WI38 (cell line): ENCODE data around the gene PAXIP1.

Experiments used
- H3K4me3 ChIP-seq: 2 replicates; pipeline ENCODE4 v1.5.1; 2011; ENCODE audit warnings: low read depth, mild to moderate bottlenecking, control low read depth, low read length
- TF ChIP-seq, protein P1 (sequence below): IDR thresholded peaks from 2 replicates; pipeline ENCODE4 v1.5.1; 2012; ENCODE audit warnings: low read depth, mild to moderate bottlenecking, control low read depth, low read length

Gene PAXIP1

DNA sequence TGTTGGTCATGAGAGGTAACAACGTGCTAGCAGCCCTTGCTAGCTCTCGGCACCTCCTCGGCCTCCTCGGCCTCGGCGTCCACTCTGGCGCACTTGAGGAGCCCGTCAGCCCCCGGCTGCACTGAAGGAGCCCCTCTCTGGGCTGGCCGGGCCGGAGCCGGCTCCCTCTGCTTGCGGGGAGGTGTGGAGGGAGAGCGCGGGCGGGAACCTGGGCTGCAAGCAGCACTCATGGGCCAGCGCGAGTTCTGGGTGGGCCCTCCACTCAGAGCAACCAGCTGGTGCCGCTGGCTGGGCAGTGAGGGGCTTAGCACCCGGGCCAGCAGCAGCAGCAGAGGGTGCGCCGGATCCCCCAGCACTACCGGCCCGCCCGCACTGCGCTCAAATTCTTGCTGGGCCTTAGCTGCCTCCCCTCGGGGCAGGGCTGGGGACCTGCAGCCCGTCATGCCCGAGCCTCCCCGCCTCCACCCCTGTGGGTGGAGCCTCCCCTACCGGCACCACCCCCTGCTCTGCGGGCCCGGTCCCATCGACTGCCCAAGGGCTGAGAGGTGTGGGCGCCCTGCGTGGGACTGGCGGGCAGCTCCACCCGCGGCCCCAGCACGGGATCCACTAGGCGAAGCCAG is 96.1 kb downstream of the PAXIP1 start:
- no peak overlapping the region for H3K4me3 ChIP-seq
- TF ChIP-seq, protein P1, sequence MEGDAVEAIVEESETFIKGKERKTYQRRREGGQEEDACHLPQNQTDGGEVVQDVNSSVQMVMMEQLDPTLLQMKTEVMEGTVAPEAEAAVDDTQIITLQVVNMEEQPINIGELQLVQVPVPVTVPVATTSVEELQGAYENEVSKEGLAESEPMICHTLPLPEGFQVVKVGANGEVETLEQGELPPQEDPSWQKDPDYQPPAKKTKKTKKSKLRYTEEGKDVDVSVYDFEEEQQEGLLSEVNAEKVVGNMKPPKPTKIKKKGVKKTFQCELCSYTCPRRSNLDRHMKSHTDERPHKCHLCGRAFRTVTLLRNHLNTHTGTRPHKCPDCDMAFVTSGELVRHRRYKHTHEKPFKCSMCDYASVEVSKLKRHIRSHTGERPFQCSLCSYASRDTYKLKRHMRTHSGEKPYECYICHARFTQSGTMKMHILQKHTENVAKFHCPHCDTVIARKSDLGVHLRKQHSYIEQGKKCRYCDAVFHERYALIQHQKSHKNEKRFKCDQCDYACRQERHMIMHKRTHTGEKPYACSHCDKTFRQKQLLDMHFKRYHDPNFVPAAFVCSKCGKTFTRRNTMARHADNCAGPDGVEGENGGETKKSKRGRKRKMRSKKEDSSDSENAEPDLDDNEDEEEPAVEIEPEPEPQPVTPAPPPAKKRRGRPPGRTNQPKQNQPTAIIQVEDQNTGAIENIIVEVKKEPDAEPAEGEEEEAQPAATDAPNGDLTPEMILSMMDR: no peak

DNA sequence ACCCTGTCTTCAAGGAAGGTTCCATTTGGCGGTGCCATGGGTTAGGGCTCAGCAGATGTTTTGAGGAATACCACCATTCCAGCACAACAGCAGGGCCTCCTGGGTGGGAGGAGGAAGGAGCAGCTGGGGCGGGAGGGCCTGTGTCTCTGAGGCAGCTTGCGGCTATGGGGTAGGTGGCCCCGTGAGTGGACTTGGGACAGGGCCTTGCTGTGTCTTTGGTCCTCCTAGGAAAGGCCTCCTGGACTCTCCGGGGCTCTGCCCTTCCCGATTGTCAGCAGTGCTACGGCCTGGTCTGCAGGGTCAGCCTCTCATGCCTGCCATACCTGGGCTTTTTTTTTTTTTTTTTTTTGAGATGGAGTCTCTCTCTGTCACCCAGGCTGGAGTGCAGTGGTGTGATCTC is 96.7 kb downstream of the PAXIP1 start:
- no peak overlapping the region for H3K4me3 ChIP-seq
- TF ChIP-seq, protein P1: no peak

DNA sequence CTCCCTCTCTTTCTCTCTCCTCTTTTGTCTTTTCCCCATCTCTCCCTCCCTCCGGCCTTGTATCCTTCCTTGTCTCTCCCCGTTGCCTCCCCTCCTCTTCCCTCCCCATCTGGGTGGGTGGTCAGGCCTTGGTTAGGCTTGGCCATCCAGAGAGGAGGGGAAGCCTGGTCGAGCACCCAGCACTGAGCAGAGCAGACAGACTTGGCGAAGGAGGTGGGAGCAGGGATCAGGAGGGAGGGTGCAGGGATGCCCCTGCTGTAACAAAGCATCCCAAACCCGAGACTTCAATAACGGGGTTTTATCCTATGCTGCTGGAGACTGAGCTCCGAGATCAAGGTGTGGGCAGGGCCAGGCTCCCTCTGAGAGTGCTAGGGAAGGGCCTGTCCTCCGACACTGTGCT is 97.3 kb downstream of the PAXIP1 start:
- no peak overlapping the region for H3K4me3 ChIP-seq
- TF ChIP-seq, protein P1: no peak

DNA sequence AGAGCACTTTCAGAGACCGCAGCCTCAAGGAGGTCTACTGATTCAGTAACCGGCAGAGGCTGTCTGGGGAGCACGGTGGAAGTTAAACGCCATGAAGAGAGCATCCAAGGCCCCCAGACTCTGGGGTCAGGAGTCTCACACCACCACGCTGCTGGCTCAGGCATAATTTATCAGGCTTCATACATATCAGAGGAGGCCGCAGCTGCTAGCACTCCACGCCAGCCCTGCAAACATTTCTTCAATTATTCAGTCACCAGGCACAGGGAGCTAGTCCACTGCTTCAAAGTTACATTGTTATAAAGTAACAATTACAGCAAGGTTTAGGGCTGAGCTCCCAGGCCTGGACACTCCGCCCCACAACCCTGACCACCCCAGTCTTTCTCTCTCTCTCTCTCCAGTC is 97.8 kb downstream of the PAXIP1 start:
- H3K4me3 ChIP-seq: no peak overlapping the region
- TF ChIP-seq, protein P1: no peak

DNA sequence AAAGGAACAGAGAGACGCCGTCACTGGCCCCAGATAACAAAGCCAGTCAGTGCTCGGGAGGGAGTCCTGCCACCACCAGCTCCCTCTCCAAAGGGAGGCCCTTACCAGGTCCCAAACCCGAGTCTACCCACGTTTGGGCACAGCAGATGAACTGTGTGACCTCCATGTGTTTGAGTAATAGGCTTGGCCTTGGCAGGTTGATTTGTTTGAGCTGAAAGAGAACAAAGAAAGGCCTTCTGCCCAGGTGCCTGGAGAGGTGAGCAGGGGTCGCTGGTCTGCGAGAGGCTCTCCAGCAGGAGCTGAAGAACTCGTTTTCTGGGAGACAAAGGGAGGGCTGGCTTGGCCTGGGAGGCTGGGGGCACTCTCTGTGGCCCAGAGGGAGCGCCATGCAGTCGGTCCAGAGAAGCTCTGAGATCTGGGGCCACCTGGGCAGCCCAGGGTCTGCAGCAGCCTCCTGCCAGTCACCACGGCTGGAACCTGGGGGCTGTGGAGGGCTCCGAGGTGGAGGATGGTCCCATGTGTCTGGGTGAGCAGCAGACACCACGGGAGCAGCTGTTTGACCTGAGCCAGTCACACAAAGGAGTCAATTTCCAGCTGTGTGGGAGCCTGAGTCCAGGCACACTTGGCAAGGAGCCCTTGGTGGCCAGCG is 99.7 kb downstream of the PAXIP1 start:
- no peak overlapping the region for H3K4me3 ChIP-seq
- TF ChIP-seq, protein P1: no peak

DNA sequence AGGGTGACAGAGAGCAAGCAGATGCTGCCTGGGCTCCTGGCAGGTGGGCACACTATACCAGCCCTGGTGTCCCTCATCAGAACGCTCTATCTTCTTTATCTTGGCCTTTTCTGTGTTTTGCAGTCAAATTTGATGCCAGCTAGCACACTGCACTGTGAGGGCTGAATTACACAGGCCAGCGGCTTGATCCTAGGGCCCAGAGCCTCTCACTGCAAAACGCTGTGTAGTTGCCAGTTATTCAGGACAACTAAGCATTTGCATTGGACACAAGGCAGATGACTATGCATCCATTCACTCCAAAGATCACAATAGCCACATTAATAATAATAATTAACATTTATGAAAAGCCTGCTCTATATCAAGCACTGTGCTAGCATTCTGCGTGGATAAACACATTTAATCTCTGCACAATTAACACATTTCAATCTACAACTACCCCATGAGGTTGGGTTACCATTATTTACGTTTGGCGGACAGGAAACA is 100.3 kb downstream of the PAXIP1 start:
- H3K4me3 ChIP-seq: no peak overlapping the region
- TF ChIP-seq, protein P1: no peak

DNA sequence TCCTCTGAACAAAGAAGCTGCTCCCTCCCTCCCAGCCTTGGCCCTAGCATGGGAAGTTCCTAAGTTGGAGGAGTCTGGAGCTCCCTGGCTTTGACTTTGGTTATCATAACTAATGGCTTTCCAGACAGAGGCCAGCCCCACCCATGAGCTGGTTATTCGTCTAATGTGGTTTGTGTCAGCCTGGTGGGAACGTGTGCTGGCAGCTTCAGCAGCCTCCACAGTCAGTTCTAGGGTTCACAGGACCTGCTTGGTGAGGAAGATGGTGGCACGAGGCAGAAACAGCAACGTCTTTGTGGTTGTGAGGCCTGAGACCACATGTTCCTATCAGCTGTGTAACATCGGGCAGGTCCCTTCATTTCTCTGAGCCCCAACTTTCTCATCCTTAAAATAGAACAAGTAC is 103.1 kb downstream of the PAXIP1 start:
- TF ChIP-seq, protein P1: no peak
- H3K4me3 ChIP-seq: no peak overlapping the region
